NCI-H774 (cell line): Measurements from ENCODE around the gene PHACTR3.
A peak's percentile ranks its signal among the peaks of the same experiment; 100 is the strongest.

ENCODE experiments used
- DNase-seq: peaks from one replicate; lab custom pipeline; 2025; lab: John Stamatoyannopoulos, UW

PHACTR3 gene

DNA sequence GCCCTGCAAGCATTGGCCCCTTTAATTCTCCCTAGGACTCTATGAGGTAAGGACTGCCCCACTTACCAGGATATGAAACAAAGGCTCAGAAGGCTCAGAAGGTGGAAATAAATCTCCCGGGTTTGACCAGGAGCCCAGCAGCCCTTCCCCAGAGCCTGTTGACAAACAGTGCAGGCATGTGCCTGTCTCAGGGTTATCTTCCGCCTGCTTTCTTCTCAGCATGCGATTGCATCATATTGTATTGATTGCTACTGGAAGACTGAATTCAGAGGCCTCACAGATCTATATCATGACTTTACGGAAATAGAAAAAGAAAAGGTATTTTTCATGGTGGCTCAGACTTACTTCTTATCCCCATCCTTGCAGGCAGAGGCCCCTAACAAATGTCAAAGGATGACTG is 92.7 kb downstream of the PHACTR3 start:
- DNase-seq, result no peak

GRCh38 chr20:59698598-59698997 is 94.3 kb downstream of the PHACTR3 start:
- no peak for DNase-seq

DNA sequence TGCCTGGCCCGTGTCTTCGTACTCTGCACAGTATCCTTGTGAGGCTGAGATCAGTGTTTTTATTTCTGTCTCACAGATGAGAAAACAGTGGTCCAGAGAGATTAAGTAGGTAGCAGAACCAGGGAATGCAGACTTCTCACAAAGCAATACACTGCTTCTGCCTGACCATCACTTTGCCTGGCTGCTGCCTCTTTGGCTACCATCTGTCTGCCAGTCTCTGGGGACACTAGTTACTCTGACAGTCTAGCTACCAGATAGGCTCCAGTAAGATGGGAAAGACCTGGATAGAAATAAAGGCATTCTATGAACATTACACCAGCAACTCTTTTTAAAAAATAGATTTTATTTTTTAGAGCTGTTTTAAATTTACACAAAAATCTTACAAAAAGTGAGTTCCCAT is 96.9 kb downstream of the PHACTR3 start:
- DNase-seq, result no peak

GRCh38 chr20:59703046-59703445 is 98.7 kb downstream of the PHACTR3 start:
- DNase-seq, result no peak

DNA sequence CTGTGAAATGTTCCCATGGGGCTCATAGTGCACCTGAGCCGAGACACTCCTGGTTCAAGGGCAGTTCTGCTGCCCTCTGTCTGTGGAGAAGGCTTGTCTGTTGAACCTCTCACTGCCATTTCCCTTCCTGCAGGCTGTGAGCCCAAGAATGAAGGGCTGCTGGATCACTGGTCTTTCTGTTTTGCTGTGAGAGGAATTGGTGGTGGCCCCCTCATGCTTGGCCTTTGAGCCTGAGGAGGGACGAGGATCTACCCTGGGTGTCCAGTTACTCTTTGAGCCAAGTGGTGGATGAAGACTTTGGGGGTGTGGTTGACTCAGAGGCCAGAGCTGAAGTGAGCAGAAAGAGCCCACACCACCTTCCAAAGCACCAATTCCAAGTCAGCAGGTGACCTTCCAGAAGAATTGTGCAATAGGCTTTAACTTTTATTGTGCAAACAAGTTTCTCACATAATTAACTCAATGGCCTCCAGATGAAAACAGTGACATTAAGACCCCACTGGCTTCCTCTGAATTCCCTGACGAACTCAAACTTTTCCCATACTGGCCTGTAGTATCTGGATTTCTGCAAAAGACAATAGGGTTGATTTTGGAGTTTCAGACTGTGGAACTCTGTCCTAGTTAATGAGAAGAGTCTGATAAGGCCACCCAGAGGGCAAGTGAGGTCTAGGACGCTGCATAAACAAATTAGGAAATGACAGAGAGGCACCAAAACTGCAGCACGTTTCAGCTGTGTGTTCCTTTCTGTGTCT is 101.5 kb downstream of the PHACTR3 start:
- DNase-seq, result no peak

GRCh38 chr20:59706400-59706693 is 102.0 kb downstream of the PHACTR3 start:
- DNase-seq, result no peak

DNA sequence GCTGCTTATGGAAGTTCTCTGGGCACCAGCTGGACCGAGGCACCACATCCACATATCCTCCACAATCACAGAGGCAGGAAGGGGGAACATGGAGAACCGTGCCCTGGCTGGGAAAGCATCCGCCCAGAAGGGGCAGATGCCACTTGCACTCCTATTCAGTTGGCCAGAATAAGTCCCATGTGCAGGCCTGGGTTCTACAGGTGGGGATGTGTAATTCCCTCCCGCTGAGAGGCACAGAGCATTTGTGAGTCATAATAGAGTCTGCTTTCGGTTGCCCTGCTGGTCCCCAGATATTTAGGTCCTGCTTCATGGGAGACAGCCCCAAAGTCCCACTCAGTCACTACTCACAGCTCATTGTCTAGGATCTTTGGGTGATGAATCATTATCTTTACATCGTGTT is 104.0 kb downstream of the PHACTR3 start:
- no peak for DNase-seq

GRCh38 chr20:59709636-59710035 is 105.3 kb downstream of the PHACTR3 start:
- no peak for DNase-seq

- no peak for DNase-seq
Observed at GRCh38 chr20:59718071-59718470, 113.7 kb downstream of the PHACTR3 start.

DNA sequence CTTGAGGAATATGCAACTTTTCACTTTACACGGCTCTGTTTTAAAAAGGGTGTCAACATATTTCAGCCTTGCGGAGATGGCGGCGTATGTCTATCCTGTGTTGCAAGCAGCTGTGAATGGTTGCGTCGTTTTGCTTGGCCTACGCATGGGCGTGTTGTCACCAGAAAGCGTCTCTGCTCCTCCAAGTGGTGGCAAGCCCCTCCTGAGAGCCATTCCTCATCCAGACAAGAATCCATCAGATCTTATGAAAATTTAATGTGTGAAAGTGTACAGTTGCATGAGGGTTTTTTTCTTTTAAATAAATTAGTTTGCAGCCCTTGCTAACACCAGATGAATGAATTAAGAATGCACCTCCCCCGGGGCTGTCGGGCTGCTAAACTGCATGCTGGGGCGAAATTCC is 114.4 kb downstream of the PHACTR3 start:
- DNase-seq, result no peak

DNA sequence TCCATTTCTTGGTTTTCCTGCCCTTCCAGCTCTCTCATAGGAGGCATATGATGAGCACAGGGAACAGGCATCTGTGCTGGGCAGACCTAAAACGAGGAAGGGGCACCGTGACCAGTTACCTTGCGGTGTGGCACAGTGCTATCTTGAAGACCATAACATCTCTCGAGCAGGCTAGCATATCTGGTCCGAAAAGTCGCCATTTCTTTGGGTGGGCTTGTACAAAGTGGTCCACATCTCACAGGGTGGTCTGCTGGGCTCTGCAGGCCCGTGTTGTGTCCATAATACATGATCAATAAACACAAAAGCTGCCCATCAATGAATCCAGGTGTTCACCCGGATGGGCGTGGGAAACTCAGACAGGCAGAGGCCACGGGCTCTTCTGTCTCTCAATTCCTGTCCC is 115.7 kb downstream of the PHACTR3 start:
- DNase-seq, result no peak

GRCh38 chr20:59721386-59721785 is 117.0 kb downstream of the PHACTR3 start:
- DNase-seq, result no peak

DNA sequence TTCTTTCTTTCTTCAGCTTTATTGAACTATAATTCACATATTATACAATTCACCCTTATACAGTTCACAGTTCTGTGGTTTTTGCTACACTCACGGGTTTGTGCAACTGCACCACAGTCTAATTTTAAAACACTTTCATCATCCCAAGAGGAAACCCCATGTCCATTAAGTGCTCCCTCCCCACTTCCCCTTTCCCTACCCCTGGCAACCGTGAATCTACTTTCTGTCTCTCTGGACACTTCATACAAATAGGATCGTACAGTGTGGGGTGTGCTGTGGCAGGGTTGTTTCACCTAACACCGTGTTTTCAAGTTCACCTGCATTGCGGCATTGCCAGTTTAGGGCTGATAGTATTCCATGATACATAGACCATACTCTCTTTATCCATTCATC is 118.8 kb downstream of the PHACTR3 start:
- DNase-seq, result no peak

- DNase-seq, result no peak
Observed at GRCh38 chr20:59723607-59724456, 119.5 kb downstream of the PHACTR3 start.

DNA sequence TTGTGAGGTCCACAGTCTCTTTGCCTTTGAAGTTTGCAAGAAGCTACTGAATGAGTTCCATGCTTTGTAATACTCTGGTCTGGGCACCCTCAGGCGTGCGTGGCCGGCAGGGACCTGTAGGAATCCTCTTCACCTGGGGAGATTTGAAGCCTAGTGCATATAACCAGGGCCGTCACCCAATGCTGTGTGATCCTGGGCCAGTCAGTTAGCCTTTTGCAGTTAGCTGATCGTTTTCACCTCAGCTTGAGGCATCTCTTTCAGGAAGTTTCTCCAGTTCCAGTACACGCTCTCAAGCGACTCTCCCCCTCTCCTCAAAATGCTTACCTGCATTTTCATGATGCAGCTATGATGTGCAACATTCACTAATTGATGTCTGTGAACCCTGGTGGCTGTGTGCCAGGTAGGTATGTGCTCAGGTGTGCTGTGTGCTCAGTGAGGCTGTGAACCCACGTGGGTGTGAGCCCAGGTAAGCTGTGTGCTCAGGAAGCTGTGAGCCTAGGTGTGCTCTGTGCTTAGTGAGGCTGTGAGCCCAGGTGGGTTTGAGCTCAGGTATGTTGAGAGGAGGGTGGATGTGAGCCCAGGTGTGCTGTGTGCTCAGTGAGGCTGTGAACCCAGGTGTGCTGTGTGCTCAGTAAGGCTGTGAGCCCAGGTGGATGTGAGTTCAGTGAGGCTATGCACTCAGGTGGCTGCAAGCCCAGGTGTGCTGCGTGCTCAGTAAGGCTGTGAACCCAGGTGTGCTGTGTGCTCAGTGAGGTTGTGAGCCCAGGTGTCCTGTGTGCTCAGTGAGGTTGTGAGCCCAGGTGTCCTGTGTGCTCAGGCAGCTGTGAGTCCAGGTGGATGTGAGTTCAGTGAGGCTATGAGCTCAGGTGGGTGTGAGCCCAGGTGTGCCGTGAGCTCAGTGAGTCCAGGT is 120.4 kb downstream of the PHACTR3 start:
- DNase-seq, result peak; percentile 89

DNA sequence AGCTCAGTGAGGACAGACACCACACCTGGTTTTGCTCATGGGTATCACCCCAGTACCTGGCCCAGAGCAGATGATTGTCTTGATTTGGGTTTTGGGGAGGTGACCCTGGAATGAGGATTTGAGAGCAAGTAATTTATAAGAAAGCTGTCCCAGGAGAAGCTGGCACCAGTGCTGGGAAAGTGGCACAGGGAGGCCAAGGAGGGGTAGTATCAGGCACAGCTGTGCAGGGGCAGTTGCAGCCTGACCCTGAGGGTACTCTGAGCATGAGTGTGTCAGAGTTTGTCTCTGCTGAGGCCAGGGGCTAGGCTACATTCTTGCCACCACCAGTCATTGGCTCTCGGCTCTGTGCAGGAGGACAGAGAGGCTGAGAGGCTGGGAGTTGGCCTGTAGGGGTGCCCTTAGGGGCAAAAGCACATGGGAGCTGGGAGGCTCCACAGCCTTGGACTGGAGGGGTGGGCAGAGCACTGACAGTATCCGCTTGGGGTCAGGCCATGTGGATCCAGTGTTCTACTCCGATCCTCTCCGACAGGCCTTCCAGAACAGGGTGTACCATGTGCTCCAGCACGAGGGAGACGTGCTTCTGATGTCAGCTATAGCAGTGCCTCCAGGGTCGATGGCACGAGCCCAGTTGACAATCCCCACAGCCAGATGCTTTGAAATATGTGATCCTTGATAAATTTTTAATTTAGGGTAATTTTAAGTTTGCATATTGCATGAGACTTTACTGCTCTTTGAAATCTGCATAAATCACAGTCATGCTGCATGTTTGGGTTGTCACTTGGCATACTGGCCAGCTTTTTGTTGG is 121.3 kb downstream of the PHACTR3 start:
- DNase-seq, result no peak

DNA sequence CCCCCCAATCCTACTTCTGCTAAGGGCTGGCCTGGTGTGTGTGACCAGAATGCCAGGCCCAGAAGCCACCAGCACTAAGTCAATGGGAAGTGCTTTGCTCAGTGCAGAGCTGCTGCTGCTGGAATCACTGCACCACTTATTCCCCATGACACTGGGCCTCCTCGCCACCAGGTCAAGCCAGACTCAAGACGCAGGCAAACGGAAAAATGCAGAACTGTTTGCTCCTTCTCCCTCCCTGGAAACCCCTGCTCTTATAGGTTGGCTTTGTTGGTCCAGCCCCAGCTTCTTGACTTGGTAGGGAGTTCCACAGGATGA is 121.9 kb downstream of the PHACTR3 start:
- no peak for DNase-seq

- DNase-seq, result no peak
Observed at GRCh38 chr20:59728722-59729430, 124.5 kb downstream of the PHACTR3 start.

- no peak for DNase-seq
Observed at GRCh38 chr20:59729506-59729905, 125.2 kb downstream of the PHACTR3 start.

- DNase-seq, result no peak
Observed at GRCh38 chr20:59730722-59731121, 126.4 kb downstream of the PHACTR3 start.

DNA sequence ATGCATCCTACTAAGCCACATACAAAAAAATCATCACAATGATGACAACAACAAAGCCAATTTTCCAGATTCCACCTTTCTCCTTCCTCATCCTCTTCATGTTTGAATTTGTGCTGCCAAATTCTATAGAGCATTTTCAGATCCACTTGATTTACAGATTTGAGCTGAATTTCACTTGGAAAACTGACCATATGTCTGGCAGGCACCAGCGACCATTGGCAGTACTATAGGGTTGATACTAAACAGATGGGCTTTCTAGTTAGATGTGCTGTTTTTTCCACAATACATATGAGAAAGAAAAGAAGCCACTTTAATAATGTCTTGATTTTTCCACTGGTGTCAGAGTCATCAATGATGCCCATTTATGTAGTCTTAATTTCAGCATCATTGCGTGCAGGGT is 127.0 kb downstream of the PHACTR3 start:
- DNase-seq, result no peak
